Brain microvascular endothelial cell (primary cell): ENCODE measurements around the gene GNAO1.
A peak's percentile ranks its signal among the peaks of the same experiment; 100 is the strongest.

Experiments used
- DNase-seq: peaks from one replicate; pipeline ENCODE4 v3.0.0-alpha.2; 2020
- H3K27ac ChIP-seq: fragments of 250-450 bp; sonication (Bioruptor Pico); 2 replicates; pipeline ENCODE4 v1.5.1; 2020; ENCODE audit warnings: mild to moderate bottlenecking, moderate library complexity
- H3K27me3 ChIP-seq: fragments of 250-450 bp; sonication (Bioruptor Pico); replicated peaks from 2 replicates; pipeline ENCODE4 v1.5.1; 2020; ENCODE audit warnings: mild to moderate bottlenecking
- H3K36me3 ChIP-seq: fragments of 250-450 bp; sonication (Bioruptor Pico); replicated peaks from 2 replicates; pipeline ENCODE4 v1.5.1; 2020; ENCODE audit warnings: mild to moderate bottlenecking
- H3K4me3 ChIP-seq: 2 replicates; pipeline ENCODE4 v1.5.1; 2011; ENCODE audit warnings: low read depth, mild to moderate bottlenecking, control low read depth, low read length, moderate library complexity
- in situ Hi-C: cut with HindIII; loops from 2 replicates; pipeline ENCODE4 v1.10.0; 2017; ENCODE audit warnings: low sequenced_read_pairs, low pct_ligation_motif_present
- TF ChIP-seq, protein P1 (sequence below): IDR thresholded peaks from 2 replicates; pipeline ENCODE4 v1.5.1; 2011; ENCODE audit warnings: low read depth, mild to moderate bottlenecking, moderate library complexity, low read length, control low read depth, inconsistent platforms; ENCODE audit errors: missing control alignments

The GNAO1 gene

DNA sequence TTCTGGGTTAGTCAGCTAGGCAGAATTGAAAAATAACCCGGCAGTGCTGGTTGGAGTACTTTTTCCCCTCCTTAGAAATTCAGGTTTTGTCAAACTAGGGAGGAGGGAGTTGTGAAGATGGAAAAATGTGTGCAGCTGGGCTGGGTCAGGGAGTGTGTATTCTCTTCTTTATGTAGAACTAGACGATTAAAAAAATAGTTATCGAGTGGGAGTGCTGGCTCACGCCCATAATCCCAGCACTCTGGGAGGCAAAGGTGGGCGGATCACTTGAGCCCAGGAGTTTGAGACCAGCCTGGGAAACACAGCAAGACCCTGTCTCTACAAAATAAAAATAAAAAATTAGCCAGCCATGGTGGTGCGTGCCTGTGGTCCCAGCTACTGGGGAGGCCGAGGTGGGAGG lies 106.4 kb downstream of the GNAO1 start:
- TF ChIP-seq, protein P1, sequence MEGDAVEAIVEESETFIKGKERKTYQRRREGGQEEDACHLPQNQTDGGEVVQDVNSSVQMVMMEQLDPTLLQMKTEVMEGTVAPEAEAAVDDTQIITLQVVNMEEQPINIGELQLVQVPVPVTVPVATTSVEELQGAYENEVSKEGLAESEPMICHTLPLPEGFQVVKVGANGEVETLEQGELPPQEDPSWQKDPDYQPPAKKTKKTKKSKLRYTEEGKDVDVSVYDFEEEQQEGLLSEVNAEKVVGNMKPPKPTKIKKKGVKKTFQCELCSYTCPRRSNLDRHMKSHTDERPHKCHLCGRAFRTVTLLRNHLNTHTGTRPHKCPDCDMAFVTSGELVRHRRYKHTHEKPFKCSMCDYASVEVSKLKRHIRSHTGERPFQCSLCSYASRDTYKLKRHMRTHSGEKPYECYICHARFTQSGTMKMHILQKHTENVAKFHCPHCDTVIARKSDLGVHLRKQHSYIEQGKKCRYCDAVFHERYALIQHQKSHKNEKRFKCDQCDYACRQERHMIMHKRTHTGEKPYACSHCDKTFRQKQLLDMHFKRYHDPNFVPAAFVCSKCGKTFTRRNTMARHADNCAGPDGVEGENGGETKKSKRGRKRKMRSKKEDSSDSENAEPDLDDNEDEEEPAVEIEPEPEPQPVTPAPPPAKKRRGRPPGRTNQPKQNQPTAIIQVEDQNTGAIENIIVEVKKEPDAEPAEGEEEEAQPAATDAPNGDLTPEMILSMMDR = no peak
- in situ Hi-C loops = no loop called here
- H3K36me3 ChIP-seq = no peaks in the 10 kb centered on the region

GRCh38 chr16:56298116-56298515 lies 106.8 kb downstream of the GNAO1 start:
- Histone ChIP-seq H3K36me3 (no peaks in the 10 kb centered on the region), H3K27me3 (no peaks in the 10 kb centered on the region), H3K4me3 (no peak overlapping the region), H3K27ac (no peak overlapping the region)
- in situ Hi-C loops = no loop called here
- TF ChIP-seq, protein P1 = no peak
- no peak for DNase-seq

More for the DNA sequence above, 106.4 kb downstream of the GNAO1 start:
- no peak overlapping the region for H3K4me3 ChIP-seq
- H3K27ac ChIP-seq = no peak overlapping the region
- no peaks in the 10 kb centered on the region for H3K27me3 ChIP-seq
- no peak for DNase-seq

GRCh38 chr16:56298948-56299596 lies 107.8 kb downstream of the GNAO1 start:
- Histone ChIP-seq H3K27ac (no peak overlapping the region), H3K36me3 (no peaks in the 10 kb centered on the region), H3K27me3 (no peaks in the 10 kb centered on the region), H3K4me3 (no peak overlapping the region)
- TF ChIP-seq, protein P1 = no peak
- DNase-seq = no peak
- in situ Hi-C loops = no loop called here

GRCh38 chr16:56300242-56300623 lies 108.9 kb downstream of the GNAO1 start:
- TF ChIP-seq, protein P1 = no peak
- H3K4me3 ChIP-seq = no peak overlapping the region
- in situ Hi-C loops = loop anchor here (25.0 kb wide), 1 partner anchor 363 kb away; no protein-coding TSS in a partner anchor
- DNase-seq = no peak
- H3K36me3 ChIP-seq = no peaks in the 10 kb centered on the region
- H3K27me3 ChIP-seq = no peaks in the 10 kb centered on the region
- no peak overlapping the region for H3K27ac ChIP-seq

DNA sequence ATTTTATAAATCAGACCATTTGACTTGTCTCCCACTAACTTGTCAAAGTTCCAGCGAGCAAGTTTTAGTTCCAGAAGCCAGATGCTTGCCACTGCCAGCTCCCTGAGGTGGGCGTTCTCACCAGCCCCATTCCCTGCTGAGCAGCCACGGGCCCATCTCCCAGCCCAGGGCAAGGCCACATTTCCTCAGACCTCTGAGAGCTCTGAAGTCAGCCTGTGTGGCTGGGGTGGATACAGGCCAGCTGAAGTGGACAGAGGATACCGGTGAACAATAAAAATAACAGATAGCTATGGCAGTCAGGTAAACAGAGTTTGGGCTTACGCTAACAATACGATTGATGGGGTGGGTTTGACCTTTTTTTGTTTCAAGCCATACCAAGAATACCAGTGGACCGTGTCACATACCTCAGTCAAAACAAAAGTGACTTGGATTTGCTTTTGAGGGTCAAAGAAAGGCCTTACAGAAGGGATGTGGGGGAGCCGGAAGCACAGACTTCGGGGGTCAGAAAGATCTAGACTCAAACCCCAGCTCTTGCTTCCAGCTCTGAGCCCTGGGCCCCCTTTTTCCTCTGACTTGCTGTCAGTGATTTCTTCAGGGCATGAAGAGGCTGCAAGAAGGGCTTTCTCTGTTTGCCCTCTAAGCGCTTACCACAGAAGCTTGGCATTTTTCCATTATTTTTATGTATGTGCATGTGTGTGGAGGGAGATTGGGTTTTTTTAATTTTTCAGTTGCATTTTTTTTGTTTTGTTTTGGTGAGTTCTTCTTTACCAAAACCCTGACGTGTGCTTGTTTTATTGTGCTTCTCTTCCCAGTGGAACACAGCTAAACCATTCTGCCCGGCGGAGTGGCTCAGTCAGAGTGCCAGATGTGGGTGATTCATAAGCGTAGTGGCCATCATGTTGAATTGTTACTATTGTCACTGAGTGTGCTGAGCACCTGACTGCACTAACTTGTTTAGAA lies 109.9 kb downstream of the GNAO1 start:
- in situ Hi-C loops = loop anchor here (25.0 kb wide), 1 partner anchor 364 kb away; no protein-coding TSS in a partner anchor
- H3K4me3 ChIP-seq = no peak overlapping the region
- H3K27ac ChIP-seq = no peak overlapping the region
- no peaks in the 10 kb centered on the region for H3K27me3 ChIP-seq
- H3K36me3 ChIP-seq = no peaks in the 10 kb centered on the region
- TF ChIP-seq, protein P1 = no peak
- peak; percentile 16 for DNase-seq
